Aorta (tissue), 5 donors: ENCODE results near the gene CNDP1. TPM values are rescaled to one million over a fixed set of nuclear protein-coding genes. Genes with fewer than 3 reads are reported as not detected.

Experiments
- ATAC-seq: fragments of 200-7000 bp; cut with Tn5 transposase; one replicate; pipeline ENCODE4 v1.9.1; 2022; ENCODE audit warnings: moderate library complexity; ENCODE audit not compliant: low FRiP score
- DNase-seq, 2 donors: peaks; one replicate each; pipeline ENCODE4 v3.0.0-alpha.2; 2020
- H3K27ac ChIP-seq, 2 donors: one replicate each; pipeline ENCODE4 v1.5.1; 2013; ENCODE audit warnings: low read length in 2 of 2, mild to moderate bottlenecking in 2 of 2, moderate library complexity in 2 of 2, control low read depth in 1 of 2, inconsistent platforms in 1 of 2, low read depth in 1 of 2
- H3K27me3 ChIP-seq, 2 donors: one replicate each; pipeline ENCODE4 v1.6.1; 2013; ENCODE audit warnings: control low read depth in 1 of 2, low read length in 1 of 2, mild to moderate bottlenecking in 1 of 2, moderate library complexity in 1 of 2; ENCODE audit not compliant: insufficient read depth in 2 of 2, control insufficient read depth in 1 of 2
- H3K36me3 ChIP-seq, 2 donors: one replicate each; pipeline ENCODE4 v1.6.1; 2013; ENCODE audit warnings: control low read depth in 1 of 2, low read length in 1 of 2, mild to moderate bottlenecking in 1 of 2; ENCODE audit not compliant: insufficient read depth in 2 of 2, control insufficient read depth in 1 of 2
- H3K4me1 ChIP-seq, 2 donors: one replicate each; pipeline ENCODE4 v1.6.1; 2013; ENCODE audit warnings: low read length in 2 of 2, control low read depth in 1 of 2, mild to moderate bottlenecking in 1 of 2, moderate library complexity in 1 of 2; ENCODE audit not compliant: insufficient read depth in 2 of 2, control insufficient read depth in 1 of 2
- H3K4me3 ChIP-seq, 2 donors: one replicate each; pipeline ENCODE4 v1.5.1; 2013; ENCODE audit warnings: low read length in 2 of 2, control low read depth in 1 of 2, mild to moderate bottlenecking in 1 of 2
- H3K9me3 ChIP-seq: one replicate; pipeline ENCODE4 v1.6.1; 2013; ENCODE audit warnings: mild to moderate bottlenecking, low read length; ENCODE audit not compliant: control insufficient read depth
- WGBS, 2 donors: extraction: QIAGEN DNeasy Blood & Tissue Kit; methylation state at CpG; one replicate each; pipeline ENCODE4 v1.1.7; 2013; 5-methylcytosine and 5-hydroxymethylcytosine counted together
- intact Hi-C, 2 donors: fragments of 100-400 bp; cut with DNase I; formaldehyde crosslinking; loops; one replicate each; pipeline versions ENCODE4 v1.14.2 to v1.15.0; 2022
- polyA plus RNA-seq, 2 donors: library from polyadenylated mRNA; stranded (reverse); fragments of 200-250 nt; gene quantifications; one replicate each; pipeline ENCODE4 v1.2.3, GENCODE V29; 2013
- total RNA-seq, 2 donors: library from RNA; stranded (reverse); fragmentation: NEBNext Ultra II Directional; extraction: Animal tissue kit (Norgen Biotek cat#: 25700); gene quantifications; one replicate each; pipeline ENCODE4 v1.2.1, GENCODE V29; 2021
- donor health status: healthy with polysubstance abuse.
- donor health status: Bipolar disorder and iron deficiency.
- donor health status: DM: no; HTN: no; CAD: no.
- donor health status: DM: no; HTN: no; CAD: no.
- donor health status: DM: yes; HTN: yes; CAD: no.

CNDP1 gene
- total and polyA plus RNA-seq, 4 donors, result 0.49 to 5.4 TPM; not detected in 2

- H3K27ac ChIP-seq, result no peak overlapping the region
- 93 to 94% methylated on average over 13 of the region's 13 CpGs for WGBS, 2 donors
- intact Hi-C loops, result no loop called here
These were observed 99.5 kb downstream of the CNDP1 start for GRCh38 chr18:74633652-74634352.

GRCh38 chr18:74635224-74635975, 101.1 kb downstream of the CNDP1 start:
- H3K36me3 ChIP-seq, result peaks cover 2 to 7% of the 10 kb centered on the region in 2 donors
- ATAC-seq (no peak), DNase-seq (no peak)
- H3K4me1 ChIP-seq, result no peaks in the 10 kb centered on the region
- 86 to 89% methylated on average over 15 of the region's 15 CpGs for WGBS, 2 donors
- H3K27me3 ChIP-seq, result no peaks in the 10 kb centered on the region
- H3K27ac ChIP-seq, result no peak overlapping the region
- intact Hi-C loops, result no loop called here
- H3K9me3 ChIP-seq, result peaks cover 2% of the 10 kb centered on the region
- no peak overlapping the region for H3K4me3 ChIP-seq

More at GRCh38 chr18:74633652-74634352, 99.5 kb downstream of the CNDP1 start:
- peaks cover 2% of the 10 kb centered on the region for H3K9me3 ChIP-seq
- no peak overlapping the region for H3K4me3 ChIP-seq
- ATAC-seq, result no peak
- H3K27me3 ChIP-seq, result no peaks in the 10 kb centered on the region
- no peak for DNase-seq
- peaks cover 2 to 7% of the 10 kb centered on the region in 2 donors for H3K36me3 ChIP-seq
- no peaks in the 10 kb centered on the region for H3K4me1 ChIP-seq

Other genes starting within 250 kb of the CNDP1 start
- gene CYB5A, start 242.5 kb upstream of the CNDP1 start, total RNA-seq, result 10 to 100 TPM; 33.2 to 41.6 TPM
- 100 to 1,000 TPM in 1 of 2 donors, 10 to 100 TPM in 1; 92.8 to 276 TPM for gene CYB5A, start 242.5 kb upstream of the CNDP1 start, polyA plus RNA-seq
- gene C18orf63, start 218.7 kb upstream of the CNDP1 start, total RNA-seq, result not detected
- not detected for gene C18orf63, start 218.7 kb upstream of the CNDP1 start, polyA plus RNA-seq
- gene DIPK1C, start 77.2 kb upstream of the CNDP1 start, total RNA-seq, result not detected
- gene DIPK1C, start 77.2 kb upstream of the CNDP1 start, polyA plus RNA-seq, result under 1 TPM in 1 of 2 donors, not detected in 1; 0.36 TPM
- gene CNDP2, start 38.1 kb upstream of the CNDP1 start, total RNA-seq, result 10 to 100 TPM; 74.0 to 99.2 TPM
- 10 to 100 TPM; 26.7 to 74.5 TPM for gene CNDP2, start 38.1 kb upstream of the CNDP1 start, polyA plus RNA-seq
- 10 to 100 TPM; 16.0 to 21.1 TPM for gene ZNF407, start 63.4 kb downstream of the CNDP1 start, total RNA-seq
- gene ZNF407, start 63.4 kb downstream of the CNDP1 start, polyA plus RNA-seq, result 1 to 10 TPM; 1.3 to 3.0 TPM